ENCODE measurements around the gene TADA2A.

DNA sequence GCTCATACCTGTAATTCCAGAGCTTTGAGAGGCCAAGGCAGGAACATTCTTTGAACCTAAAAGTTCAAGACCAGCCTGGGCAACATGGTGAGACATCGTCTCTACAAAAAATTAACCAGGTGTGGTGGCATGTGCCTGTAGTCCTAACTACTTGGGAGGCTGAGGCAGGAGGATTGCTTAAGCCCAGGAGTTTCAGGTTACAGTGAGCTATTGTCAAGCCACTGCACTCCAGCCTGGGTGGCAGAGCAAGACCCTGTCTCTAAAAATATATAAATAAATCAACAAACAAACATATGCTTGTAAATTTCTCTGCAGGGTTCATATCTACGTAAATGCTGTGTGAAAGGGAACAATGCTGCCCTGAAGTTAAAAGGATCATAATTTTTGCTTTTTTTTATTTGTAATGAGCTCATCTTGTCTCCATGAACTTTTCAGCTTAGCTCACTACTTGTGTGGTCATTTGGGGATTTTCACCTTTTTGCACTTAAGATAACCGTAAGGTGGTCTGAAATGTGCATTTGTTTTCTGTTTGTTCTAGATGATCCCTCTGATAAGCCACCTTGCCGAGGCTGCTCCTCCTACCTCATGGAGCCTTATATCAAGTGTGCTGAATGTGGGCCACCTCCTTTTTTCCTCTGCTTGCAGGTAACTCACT is 16.4 kb downstream of the TADA2A start:
- TF ChIP-seq EZH2 (IDR thresholded peaks at IDR 0.05; ENCODE audit: borderline replicate concordance): no peak
- TF ChIP-seq, protein P1, sequence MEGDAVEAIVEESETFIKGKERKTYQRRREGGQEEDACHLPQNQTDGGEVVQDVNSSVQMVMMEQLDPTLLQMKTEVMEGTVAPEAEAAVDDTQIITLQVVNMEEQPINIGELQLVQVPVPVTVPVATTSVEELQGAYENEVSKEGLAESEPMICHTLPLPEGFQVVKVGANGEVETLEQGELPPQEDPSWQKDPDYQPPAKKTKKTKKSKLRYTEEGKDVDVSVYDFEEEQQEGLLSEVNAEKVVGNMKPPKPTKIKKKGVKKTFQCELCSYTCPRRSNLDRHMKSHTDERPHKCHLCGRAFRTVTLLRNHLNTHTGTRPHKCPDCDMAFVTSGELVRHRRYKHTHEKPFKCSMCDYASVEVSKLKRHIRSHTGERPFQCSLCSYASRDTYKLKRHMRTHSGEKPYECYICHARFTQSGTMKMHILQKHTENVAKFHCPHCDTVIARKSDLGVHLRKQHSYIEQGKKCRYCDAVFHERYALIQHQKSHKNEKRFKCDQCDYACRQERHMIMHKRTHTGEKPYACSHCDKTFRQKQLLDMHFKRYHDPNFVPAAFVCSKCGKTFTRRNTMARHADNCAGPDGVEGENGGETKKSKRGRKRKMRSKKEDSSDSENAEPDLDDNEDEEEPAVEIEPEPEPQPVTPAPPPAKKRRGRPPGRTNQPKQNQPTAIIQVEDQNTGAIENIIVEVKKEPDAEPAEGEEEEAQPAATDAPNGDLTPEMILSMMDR (IDR thresholded peaks at IDR 0.05; ENCODE audit: poor library complexity): no peak
- no peak for TF ChIP-seq EZH2phosphoT487 (IDR thresholded peaks at IDR 0.05; ENCODE audit: low read depth, severe bottlenecking, unreplicated experiment)
